GM15510 (cell line): ENCODE results near the gene TMEM130.

ENCODE experiments used
- POLR2A ChIP-seq: IDR thresholded peaks from 3 replicates; pipeline ENCODE4 v1.6.1; 2011; ENCODE audit warnings: borderline replicate concordance; ENCODE audit not compliant: insufficient read length; ENCODE audit errors: extremely low read depth

The TMEM130 gene

GRCh38 chr7:98869597-98870120, at the start of gene TMEM130:
TSS of gene TMEM130 (minus strand) at chr7:98870014. CDS start at chr7:98869861, 153 bp downstream.
- no peak for TF ChIP-seq POLR2A

GRCh38 chr7:98917331-98917730, 47.5 kb upstream of the TMEM130 start:
- no peak for TF ChIP-seq POLR2A

- no peak for TF ChIP-seq POLR2A
These were observed 43.8 kb upstream of the TMEM130 start for GRCh38 chr7:98913612-98914011.

DNA sequence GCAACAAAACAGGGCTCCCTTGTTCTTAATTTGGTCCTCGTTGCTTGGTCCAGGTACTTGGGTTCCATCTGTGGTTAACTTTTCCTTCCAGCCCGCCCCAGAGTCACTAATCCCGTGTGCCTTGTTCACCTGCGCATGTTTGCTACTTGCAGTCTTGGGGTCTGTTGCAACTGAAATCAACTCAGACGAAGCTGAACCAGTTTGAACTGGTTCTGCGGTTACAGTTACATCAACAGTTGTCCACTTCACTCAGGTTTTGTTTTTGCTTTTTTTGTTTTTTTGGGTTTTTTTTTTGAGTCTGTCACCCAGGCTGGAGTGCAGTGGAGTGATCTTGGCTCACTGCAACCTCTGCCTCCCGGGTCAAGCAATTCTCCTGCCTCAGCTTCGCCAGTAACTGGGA, 43.2 kb upstream of the TMEM130 start:
- TF ChIP-seq POLR2A, result no peak

DNA sequence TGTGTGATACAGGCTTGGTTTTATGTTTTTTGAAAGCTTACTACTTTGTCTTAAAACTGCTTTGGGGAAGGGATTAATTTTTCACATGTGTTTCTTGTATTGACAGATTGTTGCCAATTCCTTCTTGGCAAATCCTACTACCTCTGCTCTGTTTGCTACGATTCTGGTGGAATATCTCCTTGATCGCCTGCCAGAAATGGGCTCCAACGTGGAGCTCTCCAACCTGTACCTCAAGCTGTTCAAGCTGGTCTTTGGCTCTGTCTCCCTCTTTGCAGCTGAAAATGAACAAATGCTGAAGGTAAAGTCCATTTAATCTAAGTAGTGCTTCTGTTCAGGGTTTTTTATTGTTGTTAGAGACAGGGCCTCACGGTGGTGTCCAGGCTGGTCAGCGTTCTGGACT, 42.1 kb upstream of the TMEM130 start:
- no peak for TF ChIP-seq POLR2A

DNA sequence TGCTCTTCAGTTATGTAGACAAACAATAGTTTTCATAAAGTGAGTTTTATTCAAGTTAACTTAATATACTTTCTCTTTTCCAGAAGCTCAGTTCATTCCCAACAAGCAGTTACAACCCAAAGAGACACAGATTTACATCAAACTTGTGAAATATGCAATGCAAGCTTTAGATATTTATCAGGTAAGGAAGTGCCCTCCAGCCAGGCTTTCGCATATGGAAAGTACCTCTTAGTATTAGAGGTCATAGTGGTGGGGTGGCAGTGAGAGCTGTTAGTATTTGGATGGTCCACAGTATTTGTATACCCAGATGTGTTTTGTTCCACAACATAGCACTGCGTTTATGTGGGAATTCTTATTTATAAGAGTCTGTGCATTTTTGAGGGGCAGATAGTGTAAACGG, 40.6 kb upstream of the TMEM130 start:
- no peak for TF ChIP-seq POLR2A

- no peak for TF ChIP-seq POLR2A
These were observed 39.7 kb upstream of the TMEM130 start for GRCh38 chr7:98909487-98909886.

GRCh38 chr7:98908585-98908984, 38.8 kb upstream of the TMEM130 start:
- TF ChIP-seq POLR2A, result no peak

DNA sequence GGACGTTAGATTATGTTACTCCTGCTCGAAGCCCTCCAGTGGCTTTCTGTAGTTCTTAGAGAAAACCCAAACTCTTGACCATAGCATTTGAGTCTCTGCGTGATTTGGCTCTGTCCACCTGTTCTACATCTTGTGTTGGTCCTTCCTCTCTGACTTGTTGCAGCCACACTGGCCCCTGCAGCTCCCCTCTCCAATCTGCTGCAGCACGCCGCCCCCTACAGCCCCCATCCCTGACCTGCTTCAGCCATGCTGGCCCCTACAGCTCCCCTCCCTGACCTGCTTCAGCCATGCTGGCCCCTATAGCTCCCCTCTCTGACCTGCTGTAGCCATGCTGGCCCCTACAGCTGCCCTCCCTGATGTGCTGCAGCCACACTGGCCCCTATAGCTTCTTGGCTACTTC, 37.8 kb upstream of the TMEM130 start:
- TF ChIP-seq POLR2A, result no peak

DNA sequence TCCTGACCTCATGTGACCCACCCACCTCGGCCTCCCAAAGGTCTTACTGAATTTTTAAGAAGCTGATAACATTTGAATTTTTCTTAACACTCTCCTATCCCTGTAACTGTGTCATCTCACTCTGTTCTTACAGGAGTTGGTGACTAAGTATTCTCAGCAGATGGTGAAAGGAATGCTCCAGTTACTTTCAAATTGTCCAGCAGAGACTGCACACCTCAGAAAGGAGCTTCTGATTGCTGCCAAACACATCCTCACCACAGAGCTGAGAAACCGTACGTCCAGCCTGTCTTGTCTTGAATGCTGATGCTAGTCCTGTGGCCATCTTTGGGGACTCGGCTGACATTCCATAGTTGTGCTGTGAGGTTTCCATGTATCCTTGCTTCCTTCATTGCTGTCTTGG, 33.4 kb upstream of the TMEM130 start:
- TF ChIP-seq POLR2A, result no peak

DNA sequence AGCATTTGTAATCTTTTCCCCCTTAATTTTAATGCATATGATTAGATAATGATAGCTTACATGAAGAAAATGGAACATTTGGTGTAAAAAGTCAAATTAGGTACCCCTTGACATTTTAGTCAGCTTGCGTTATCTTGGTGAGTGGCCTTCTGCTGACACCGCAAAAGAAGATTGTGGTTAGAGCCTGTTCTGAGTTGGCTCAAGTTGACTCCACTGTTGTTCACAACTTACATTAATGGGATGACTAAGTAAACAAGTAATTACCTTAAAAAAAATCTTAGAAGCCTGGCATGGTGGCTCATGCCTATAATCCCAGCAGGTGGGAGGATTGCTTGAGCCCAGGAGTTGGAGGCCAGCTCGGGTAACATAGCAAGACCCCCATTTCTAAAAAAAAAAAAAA, 32.7 kb upstream of the TMEM130 start:
- no peak for TF ChIP-seq POLR2A

GRCh38 chr7:98900815-98901214, 31.0 kb upstream of the TMEM130 start:
- no peak for TF ChIP-seq POLR2A

- TF ChIP-seq POLR2A, result no peak
These were observed 30.0 kb upstream of the TMEM130 start for GRCh38 chr7:98899816-98900215.

GRCh38 chr7:98892609-98893008, 22.8 kb upstream of the TMEM130 start:
- TF ChIP-seq POLR2A, result no peak

DNA sequence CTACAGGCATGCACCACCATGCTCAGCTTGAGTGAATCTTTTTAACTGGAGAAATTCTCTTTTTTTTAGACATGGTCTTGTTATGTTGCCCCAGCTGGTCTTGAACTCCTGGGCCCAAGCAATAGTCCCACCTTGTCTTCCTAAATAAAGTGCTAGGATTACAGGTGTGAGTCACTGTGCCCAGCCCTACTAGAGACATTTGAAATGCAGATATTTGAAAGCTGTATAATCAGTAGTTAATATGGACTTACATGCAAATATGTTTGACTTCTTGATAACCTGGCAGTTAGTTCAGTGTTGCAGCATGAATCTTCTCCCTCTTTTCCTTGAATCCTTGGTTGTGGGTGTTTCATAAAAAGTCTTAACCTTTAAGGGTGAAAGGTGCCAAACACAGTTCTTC, 17.2 kb upstream of the TMEM130 start:
- TF ChIP-seq POLR2A, result no peak

GRCh38 chr7:98884416-98884815, 14.6 kb upstream of the TMEM130 start:
- no peak for TF ChIP-seq POLR2A
